Ascending aorta (tissue), 2 donors: ENCODE measurements around the gene FBXO31. TPM values are rescaled to one million over a fixed set of nuclear protein-coding genes. Genes with fewer than 3 reads are reported as not detected.

ENCODE experiments used
- DNase-seq, 2 donors: peaks; one replicate each; pipeline ENCODE4 v3.0.0-alpha.2; 2019; ENCODE audit warnings: low spot score in 2 of 2
- H3K27ac ChIP-seq, 2 donors: fragments of 200-600 bp; sonication (generic); one replicate each; pipeline ENCODE4 v1.5.1; 2016 to 2017; ENCODE audit warnings: mild to moderate bottlenecking in 1 of 2
- H3K27me3 ChIP-seq: fragments of 200-600 bp; sonication (generic); one replicate; pipeline ENCODE4 v1.5.1; 2017
- H3K36me3 ChIP-seq, 2 donors: fragments of 200-600 bp; sonication (generic); one replicate each; pipeline ENCODE4 v1.5.1; 2016
- H3K4me1 ChIP-seq, 2 donors: fragments of 200-600 bp; sonication (generic); one replicate each; pipeline ENCODE4 v1.5.1; 2016 to 2017; ENCODE audit warnings: mild to moderate bottlenecking in 1 of 2
- H3K4me3 ChIP-seq, 2 donors: fragments of 200-600 bp; sonication (generic); one replicate each; pipeline ENCODE4 v1.5.1; 2016 to 2017; ENCODE audit warnings: mild to moderate bottlenecking in 1 of 2
- H3K9me3 ChIP-seq, 2 donors: fragments of 200-600 bp; sonication (generic); one replicate each; pipeline ENCODE4 v1.5.1; 2016
- intact Hi-C: fragments of 100-400 bp; cut with DNase I; formaldehyde crosslinking; loops from one replicate; pipeline ENCODE4 v1.15.1; 2023
- total RNA-seq: library from RNA; depleted of rRNA; stranded (reverse); fragments of >200 nt; gene quantifications from one replicate; pipeline ENCODE4 v1.1.0, GENCODE V29; 2016
- TF ChIP-seq, protein P1 (sequence below), 3 experiments: fragments of 200-600 bp in 2 of 3; fragments of 450-650 bp in 1 of 3; sonication (generic) in 2 of 3; IDR thresholded peaks; one replicate each; pipeline ENCODE4 v1.5.1; 2016 to 2019; ENCODE audit warnings: antibody characterized with exemption in 3 of 3, mild to moderate bottlenecking in 1 of 3, moderate library complexity in 1 of 3

Gene FBXO31
- total RNA-seq, 1 donor from 2014 or later, result 224 TPM

DNA sequence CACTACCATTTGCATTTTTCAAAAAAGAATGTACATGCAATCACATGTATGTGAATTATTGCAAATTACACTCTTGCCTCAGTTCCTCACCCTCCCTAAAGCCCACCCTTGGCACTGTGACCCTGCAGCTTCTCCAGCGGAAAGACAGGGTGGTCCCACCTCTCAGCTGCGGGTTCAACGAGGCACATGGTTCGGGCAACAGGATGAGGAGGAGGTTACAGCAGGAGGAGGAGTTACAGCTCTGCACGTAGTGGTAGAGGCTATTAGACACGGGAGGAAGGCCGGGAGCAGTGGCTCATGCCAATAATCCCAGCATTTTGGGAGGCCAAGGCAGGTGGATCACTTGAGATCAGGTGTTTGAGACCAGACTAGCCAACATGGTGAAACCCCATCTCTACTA, 71.6 kb downstream of the FBXO31 start:
- DNase-seq, result no peak
- no peaks in the 10 kb centered on the region for H3K4me1 ChIP-seq
- no peaks in the 10 kb centered on the region for H3K27me3 ChIP-seq
- TF ChIP-seq, protein P1, sequence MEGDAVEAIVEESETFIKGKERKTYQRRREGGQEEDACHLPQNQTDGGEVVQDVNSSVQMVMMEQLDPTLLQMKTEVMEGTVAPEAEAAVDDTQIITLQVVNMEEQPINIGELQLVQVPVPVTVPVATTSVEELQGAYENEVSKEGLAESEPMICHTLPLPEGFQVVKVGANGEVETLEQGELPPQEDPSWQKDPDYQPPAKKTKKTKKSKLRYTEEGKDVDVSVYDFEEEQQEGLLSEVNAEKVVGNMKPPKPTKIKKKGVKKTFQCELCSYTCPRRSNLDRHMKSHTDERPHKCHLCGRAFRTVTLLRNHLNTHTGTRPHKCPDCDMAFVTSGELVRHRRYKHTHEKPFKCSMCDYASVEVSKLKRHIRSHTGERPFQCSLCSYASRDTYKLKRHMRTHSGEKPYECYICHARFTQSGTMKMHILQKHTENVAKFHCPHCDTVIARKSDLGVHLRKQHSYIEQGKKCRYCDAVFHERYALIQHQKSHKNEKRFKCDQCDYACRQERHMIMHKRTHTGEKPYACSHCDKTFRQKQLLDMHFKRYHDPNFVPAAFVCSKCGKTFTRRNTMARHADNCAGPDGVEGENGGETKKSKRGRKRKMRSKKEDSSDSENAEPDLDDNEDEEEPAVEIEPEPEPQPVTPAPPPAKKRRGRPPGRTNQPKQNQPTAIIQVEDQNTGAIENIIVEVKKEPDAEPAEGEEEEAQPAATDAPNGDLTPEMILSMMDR (IDR thresholded peaks at IDR 0.05), result no peak
- H3K4me3 ChIP-seq, result no peak overlapping the region
- intact Hi-C loops, result no loop called here
- H3K36me3 ChIP-seq, result no peaks in the 10 kb centered on the region
- no peak overlapping the region for H3K27ac ChIP-seq
- H3K9me3 ChIP-seq, result no peaks in the 10 kb centered on the region

GRCh38 chr16:87311387-87311786, 72.2 kb downstream of the FBXO31 start:
- DNase-seq, result no peak
- Histone ChIP-seq H3K4me1 (no peaks in the 10 kb centered on the region), H3K4me3 (no peak overlapping the region), H3K27me3 (no peaks in the 10 kb centered on the region), H3K27ac (no peak overlapping the region), H3K9me3 (no peaks in the 10 kb centered on the region), H3K36me3 (no peaks in the 10 kb centered on the region)
- intact Hi-C loops, result no loop called here
- TF ChIP-seq, protein P1 (IDR thresholded peaks at IDR 0.05), result no peak

DNA sequence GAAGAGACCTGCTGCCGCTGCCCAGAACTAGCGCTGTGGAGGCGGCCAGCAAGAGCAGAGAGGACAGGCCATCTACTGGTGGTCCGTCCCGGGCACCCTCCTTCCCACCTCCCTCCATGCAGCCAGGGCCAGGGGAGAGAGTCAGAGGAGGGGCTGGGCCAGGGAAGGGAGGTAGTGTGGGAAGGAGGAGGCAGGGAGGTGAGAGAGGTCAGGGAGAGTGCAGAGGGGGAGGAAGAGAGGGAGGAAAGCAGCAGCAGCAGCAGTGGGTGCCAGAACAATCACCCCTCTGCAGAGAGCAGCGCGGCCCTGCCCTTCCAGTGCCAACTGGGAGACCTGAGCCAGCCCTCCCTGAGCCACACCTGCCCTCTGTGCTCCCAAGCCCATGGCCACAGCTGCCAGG, 73.0 kb downstream of the FBXO31 start:
- Histone ChIP-seq H3K4me3 (no peak overlapping the region), H3K36me3 (no peaks in the 10 kb centered on the region), H3K27me3 (no peaks in the 10 kb centered on the region), H3K4me1 (no peaks in the 10 kb centered on the region), H3K27ac (no peak overlapping the region), H3K9me3 (no peaks in the 10 kb centered on the region)
- TF ChIP-seq, protein P1 (IDR thresholded peaks at IDR 0.05), result no peak
- intact Hi-C loops, result no loop called here
- DNase-seq, result no peak

GRCh38 chr16:87309620-87310525, 73.7 kb downstream of the FBXO31 start:
- H3K27ac ChIP-seq, result no peak overlapping the region
- H3K4me1 ChIP-seq, result no peaks in the 10 kb centered on the region
- TF ChIP-seq, protein P1 (IDR thresholded peaks at IDR 0.05), result no peak
- H3K36me3 ChIP-seq, result no peaks in the 10 kb centered on the region
- no peak for DNase-seq
- no peaks in the 10 kb centered on the region for H3K9me3 ChIP-seq
- intact Hi-C loops, result no loop called here
- no peaks in the 10 kb centered on the region for H3K27me3 ChIP-seq
- no peak overlapping the region for H3K4me3 ChIP-seq

GRCh38 chr16:87308826-87309225, 74.8 kb downstream of the FBXO31 start:
- H3K9me3 ChIP-seq, result no peaks in the 10 kb centered on the region
- no peaks in the 10 kb centered on the region for H3K27me3 ChIP-seq
- no peak for DNase-seq
- H3K4me1 ChIP-seq, result no peaks in the 10 kb centered on the region
- H3K36me3 ChIP-seq, result no peaks in the 10 kb centered on the region
- TF ChIP-seq, protein P1 (IDR thresholded peaks at IDR 0.05), result no peak
- intact Hi-C loops, result no loop called here
- H3K4me3 ChIP-seq, result no peak overlapping the region
- H3K27ac ChIP-seq, result no peak overlapping the region
